NCI-H446 treated with DMSO at 0.1 percent for 48 hours (cell line): ENCODE measurements around the gene CCM2.
"Not testable (repeated sequence)": the region's sequence is repeated elsewhere in the genome, so short reads cannot be mapped to it uniquely, and the experiment has no call there.

Experiments used
- DNase-seq: peaks from one replicate; lab custom pipeline; 2025; lab: John Stamatoyannopoulos, UW

CCM2 gene

GRCh38 chr7:44999245-45000092, 532 bp upstream of the CCM2 start:
- DNase-seq, result peak; percentile 98

- no peak for DNase-seq
These were observed 1.2 kb downstream of the CCM2 start for GRCh38 chr7:45001138-45001694.

GRCh38 chr7:45001826-45002225, 1.8 kb downstream of the CCM2 start:
- DNase-seq, result no peak

- DNase-seq, result no peak
These were observed 3.8 kb downstream of the CCM2 start for GRCh38 chr7:45003789-45004188.

- DNase-seq, result no peak
These were observed 7.1 kb downstream of the CCM2 start for GRCh38 chr7:45007106-45007505.

- no peak for DNase-seq
These were observed 7.7 kb downstream of the CCM2 start for GRCh38 chr7:45007571-45008328.

GRCh38 chr7:45013465-45013967, 13.5 kb downstream of the CCM2 start:
- no peak for DNase-seq

GRCh38 chr7:45015313-45015712, 15.3 kb downstream of the CCM2 start:
- DNase-seq, result no peak

GRCh38 chr7:45017253-45017652, 17.3 kb downstream of the CCM2 start:
- no peak for DNase-seq

GRCh38 chr7:45020915-45021314, 20.9 kb downstream of the CCM2 start:
- no peak for DNase-seq

GRCh38 chr7:45021604-45022296, 21.7 kb downstream of the CCM2 start:
- DNase-seq, result no peak

GRCh38 chr7:45024126-45024744, 24.2 kb downstream of the CCM2 start:
- DNase-seq, result no peak

GRCh38 chr7:45025473-45025872, 25.5 kb downstream of the CCM2 start:
- not testable (repeated sequence) for DNase-seq

- DNase-seq, result no peak
These were observed 26.0 kb downstream of the CCM2 start for GRCh38 chr7:45026013-45026412.

GRCh38 chr7:45026984-45027773, 27.2 kb downstream of the CCM2 start:
- DNase-seq, result no peak

GRCh38 chr7:45027774-45028114, 27.7 kb downstream of the CCM2 start:
- no peak for DNase-seq

GRCh38 chr7:45028138-45028919, 28.3 kb downstream of the CCM2 start:
- no peak for DNase-seq

- no peak for DNase-seq
These were observed 28.9 kb downstream of the CCM2 start for GRCh38 chr7:45028920-45029344.

- DNase-seq, result no peak
These were observed 31.8 kb downstream of the CCM2 start for GRCh38 chr7:45031829-45032228.

- no peak for DNase-seq
These were observed 32.4 kb downstream of the CCM2 start for GRCh38 chr7:45032421-45032820.
